OCI-LY3 (cell line): ENCODE measurements around the gene HINFP.

ENCODE experiments used
- EZH2phosphoT487 ChIP-seq: fragments of 200-600 bp; shearing (Covaris generic); IDR thresholded peaks from 2 replicates; pipeline ENCODE4 v1.6.1; 2018; ENCODE audit warnings: antibody characterized with exemption, mixed run types, low read depth
- TF ChIP-seq, protein P1 (sequence below): fragments of 200-600, 300-600 bp; sonication (generic); IDR thresholded peaks from 2 replicates; pipeline ENCODE4 v1.5.1; 2014; ENCODE audit warnings: antibody characterized with exemption, low read length, low read depth

DNA sequence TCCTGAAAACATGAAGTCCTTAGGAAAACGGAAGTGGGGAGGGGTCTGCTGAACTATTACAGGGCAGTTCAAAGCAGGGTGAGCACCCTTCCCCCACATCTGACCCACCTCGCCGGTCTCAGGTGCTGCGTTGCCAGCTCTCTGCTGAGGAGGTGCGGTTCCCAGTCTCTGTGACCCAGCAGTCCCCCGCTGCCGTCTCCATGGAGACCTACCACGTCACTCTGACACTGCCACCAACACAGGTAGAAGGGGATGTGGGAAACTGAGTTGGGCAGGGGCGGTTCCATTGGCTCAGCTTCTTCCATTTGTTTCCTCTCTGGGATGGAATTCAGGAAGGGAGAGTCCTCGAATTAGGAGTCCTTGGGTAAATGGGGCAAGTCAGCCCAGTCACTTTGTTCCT, 10.9 kb upstream of the HINFP start:
- TF ChIP-seq, protein P1, sequence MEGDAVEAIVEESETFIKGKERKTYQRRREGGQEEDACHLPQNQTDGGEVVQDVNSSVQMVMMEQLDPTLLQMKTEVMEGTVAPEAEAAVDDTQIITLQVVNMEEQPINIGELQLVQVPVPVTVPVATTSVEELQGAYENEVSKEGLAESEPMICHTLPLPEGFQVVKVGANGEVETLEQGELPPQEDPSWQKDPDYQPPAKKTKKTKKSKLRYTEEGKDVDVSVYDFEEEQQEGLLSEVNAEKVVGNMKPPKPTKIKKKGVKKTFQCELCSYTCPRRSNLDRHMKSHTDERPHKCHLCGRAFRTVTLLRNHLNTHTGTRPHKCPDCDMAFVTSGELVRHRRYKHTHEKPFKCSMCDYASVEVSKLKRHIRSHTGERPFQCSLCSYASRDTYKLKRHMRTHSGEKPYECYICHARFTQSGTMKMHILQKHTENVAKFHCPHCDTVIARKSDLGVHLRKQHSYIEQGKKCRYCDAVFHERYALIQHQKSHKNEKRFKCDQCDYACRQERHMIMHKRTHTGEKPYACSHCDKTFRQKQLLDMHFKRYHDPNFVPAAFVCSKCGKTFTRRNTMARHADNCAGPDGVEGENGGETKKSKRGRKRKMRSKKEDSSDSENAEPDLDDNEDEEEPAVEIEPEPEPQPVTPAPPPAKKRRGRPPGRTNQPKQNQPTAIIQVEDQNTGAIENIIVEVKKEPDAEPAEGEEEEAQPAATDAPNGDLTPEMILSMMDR: no peak
- no peak for TF ChIP-seq EZH2phosphoT487
